ENCODE data around the gene TENT4A.

GRCh38 chr5:6726006-6726405 lies 12.8 kb downstream of the TENT4A start:
- TF ChIP-seq FOS (IDR thresholded peaks at IDR 0.05; ENCODE audit: low read depth, low read length) = no peak
- TF ChIP-seq, protein P1, sequence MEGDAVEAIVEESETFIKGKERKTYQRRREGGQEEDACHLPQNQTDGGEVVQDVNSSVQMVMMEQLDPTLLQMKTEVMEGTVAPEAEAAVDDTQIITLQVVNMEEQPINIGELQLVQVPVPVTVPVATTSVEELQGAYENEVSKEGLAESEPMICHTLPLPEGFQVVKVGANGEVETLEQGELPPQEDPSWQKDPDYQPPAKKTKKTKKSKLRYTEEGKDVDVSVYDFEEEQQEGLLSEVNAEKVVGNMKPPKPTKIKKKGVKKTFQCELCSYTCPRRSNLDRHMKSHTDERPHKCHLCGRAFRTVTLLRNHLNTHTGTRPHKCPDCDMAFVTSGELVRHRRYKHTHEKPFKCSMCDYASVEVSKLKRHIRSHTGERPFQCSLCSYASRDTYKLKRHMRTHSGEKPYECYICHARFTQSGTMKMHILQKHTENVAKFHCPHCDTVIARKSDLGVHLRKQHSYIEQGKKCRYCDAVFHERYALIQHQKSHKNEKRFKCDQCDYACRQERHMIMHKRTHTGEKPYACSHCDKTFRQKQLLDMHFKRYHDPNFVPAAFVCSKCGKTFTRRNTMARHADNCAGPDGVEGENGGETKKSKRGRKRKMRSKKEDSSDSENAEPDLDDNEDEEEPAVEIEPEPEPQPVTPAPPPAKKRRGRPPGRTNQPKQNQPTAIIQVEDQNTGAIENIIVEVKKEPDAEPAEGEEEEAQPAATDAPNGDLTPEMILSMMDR (conservative IDR thresholded peaks at IDR 0.05; ENCODE audit: low read depth, low read length) = no peak
- no peak for TF ChIP-seq MAFK (IDR thresholded peaks at IDR 0.05; ENCODE audit: low read depth, low read length)
- TF ChIP-seq RAD21 (IDR thresholded peaks at IDR 0.05; ENCODE audit: low read length) = no peak
- TF ChIP-seq POLR2A (IDR thresholded peaks at IDR 0.05; ENCODE audit: low read depth, low read length) = no peak
- no peak for TF ChIP-seq SMC3 (IDR thresholded peaks at IDR 0.05; ENCODE audit: low read depth, low read length)
- TF ChIP-seq USF2 (IDR thresholded peaks at IDR 0.05; ENCODE audit: low read depth, low read length) = no peak
- no peak for TF ChIP-seq RCOR1 (IDR thresholded peaks at IDR 0.05; ENCODE audit: insufficient replicate concordance, low read length)
- no peak for TF ChIP-seq MXI1 (IDR thresholded peaks at IDR 0.05; ENCODE audit: borderline replicate concordance, low read depth, low read length)
- TF ChIP-seq CEBPB (IDR thresholded peaks at IDR 0.05; ENCODE audit: low read depth, low read length) = no peak
- no peak for TF ChIP-seq CHD1 (IDR thresholded peaks at IDR 0.05; ENCODE audit: low read depth, low read length)
- no peak for TF ChIP-seq RFX5 (IDR thresholded peaks at IDR 0.05; ENCODE audit: low read depth, low read length)
- no peak for TF ChIP-seq BHLHE40 (IDR thresholded peaks at IDR 0.05; ENCODE audit: low read depth, low read length)
